HG03039 (cell line): Measurements from ENCODE around the gene SFTPA1.
"Not testable (repeated sequence)": the region's sequence is repeated elsewhere in the genome, so short reads cannot be mapped to it uniquely, and the experiment has no call there.

ENCODE experiments used
- ATAC-seq: cut with Tn5 transposase; IDR thresholded peaks from one replicate; pipeline ENCODE4 v1.9.1; 2021; ENCODE audit warnings: mild to moderate bottlenecking, moderate library complexity; ENCODE audit not compliant: unreplicated experiment

The SFTPA1 gene

GRCh38 chr10:79608505-79609375 is 2.0 kb upstream of the SFTPA1 start:
- no peak for ATAC-seq

GRCh38 chr10:79611193-79611976 is 646 bp downstream of the SFTPA1 start:
- ATAC-seq = not testable (repeated sequence)

- no peak for ATAC-seq
Observed at GRCh38 chr10:79615577-79615976, 4.8 kb downstream of the SFTPA1 start.

- ATAC-seq = no peak
Observed at GRCh38 chr10:79616164-79616563, 5.4 kb downstream of the SFTPA1 start.

- not testable (repeated sequence) for ATAC-seq
Observed at GRCh38 chr10:79623663-79624062, 12.9 kb downstream of the SFTPA1 start.

- no peak for ATAC-seq
Observed at GRCh38 chr10:79627075-79627474, 16.3 kb downstream of the SFTPA1 start.

GRCh38 chr10:79628083-79628482 is 17.3 kb downstream of the SFTPA1 start:
- ATAC-seq = no peak

GRCh38 chr10:79628988-79629954 is 18.5 kb downstream of the SFTPA1 start:
- no peak for ATAC-seq

GRCh38 chr10:79629955-79630327 is 19.2 kb downstream of the SFTPA1 start:
- ATAC-seq = no peak

- ATAC-seq = not testable (repeated sequence)
Observed at GRCh38 chr10:79636654-79637199, 26.0 kb downstream of the SFTPA1 start.

GRCh38 chr10:79638318-79638717 is 27.6 kb downstream of the SFTPA1 start:
- no peak for ATAC-seq

- ATAC-seq = not testable (repeated sequence)
Observed at GRCh38 chr10:79652695-79653094, 42.0 kb downstream of the SFTPA1 start.

- not testable (repeated sequence) for ATAC-seq
Observed at GRCh38 chr10:79663287-79663686, 52.5 kb downstream of the SFTPA1 start.

- ATAC-seq = not testable (repeated sequence)
Observed at GRCh38 chr10:79664686-79665085, 53.9 kb downstream of the SFTPA1 start.
